ENCODE results near the gene PRKAR1B.

- no peak for TF ChIP-seq CTCF (IDR thresholded peaks at IDR 0.05)
- TF ChIP-seq EZH2 (IDR thresholded peaks at IDR 0.05; ENCODE audit: borderline replicate concordance, insufficient read depth, low read depth, low read length, poor library complexity, severe bottlenecking): no peak
These were observed 206.4 kb downstream of the PRKAR1B start for GRCh38 chr7:520503-521161.

Data from B cell (primary cell).